GM06990 (cell line): ENCODE measurements around the gene ROBO3.

Experiments
- DNase-seq: peaks from one replicate; pipeline ENCODE4 v3.0.0-alpha.2; 2011; ENCODE audit not compliant: insufficient read length; ENCODE audit errors: extremely low read depth
- H3K27me3 ChIP-seq: replicated peaks from 2 replicates; pipeline ENCODE4 v1.6.0; 2011; ENCODE audit warnings: low read length; ENCODE audit not compliant: control insufficient read depth, insufficient read depth
- H3K36me3 ChIP-seq: 2 replicates; pipeline ENCODE4 v1.5.1; 2011; ENCODE audit warnings: low read length; ENCODE audit not compliant: control insufficient read depth, insufficient read depth
- H3K4me3 ChIP-seq: replicated peaks from 2 replicates; pipeline ENCODE4 v1.5.1; 2011; ENCODE audit warnings: low read depth, mild to moderate bottlenecking, control low read depth, low read length
- CTCF ChIP-seq: IDR thresholded peaks from 2 replicates; pipeline ENCODE4 v1.5.1; 2011; ENCODE audit warnings: low read length, control low read depth, mild to moderate bottlenecking, inconsistent platforms; ENCODE audit not compliant: insufficient read depth, poor library complexity, severe bottlenecking

The ROBO3 gene

GRCh38 chr11:124872741-124873140 is 7.5 kb downstream of the ROBO3 start:
- DNase-seq = no peak
- no peak overlapping the region for H3K4me3 ChIP-seq
- no peaks in the 10 kb centered on the region for H3K36me3 ChIP-seq
- TF ChIP-seq CTCF = no peak
- H3K27me3 ChIP-seq = peaks cover 5% of the 10 kb centered on the region

GRCh38 chr11:124873951-124874350 is 8.7 kb downstream of the ROBO3 start:
- no peak for DNase-seq
- Histone ChIP-seq H3K4me3 (no peak overlapping the region), H3K36me3 (no peaks in the 10 kb centered on the region), H3K27me3 (peaks cover 5% of the 10 kb centered on the region)
- no peak for TF ChIP-seq CTCF

GRCh38 chr11:124874571-124875255 is 9.5 kb downstream of the ROBO3 start:
- DNase-seq = no peak
- H3K27me3 ChIP-seq = peaks cover 5% of the 10 kb centered on the region
- no peak overlapping the region for H3K4me3 ChIP-seq
- TF ChIP-seq CTCF = no peak
- H3K36me3 ChIP-seq = no peaks in the 10 kb centered on the region

DNA sequence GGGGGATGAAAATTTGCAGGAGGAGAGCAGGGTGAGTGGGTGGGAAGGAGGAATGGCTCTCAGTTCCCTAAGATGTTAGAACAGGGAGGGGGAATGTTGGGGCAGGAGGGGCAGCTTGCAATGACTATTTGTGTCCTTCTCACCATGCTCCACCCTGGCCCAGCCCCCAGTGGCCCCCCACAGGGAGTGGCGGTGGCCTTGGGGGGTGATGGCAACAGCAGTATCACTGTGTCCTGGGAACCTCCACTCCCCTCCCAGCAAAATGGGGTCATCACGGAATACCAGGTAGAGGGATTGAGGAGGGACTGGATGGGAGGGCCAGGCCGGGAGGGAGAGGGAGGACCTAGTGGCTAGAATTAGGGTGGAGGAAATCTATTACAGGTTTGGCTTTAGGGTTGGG is 10.2 kb downstream of the ROBO3 start:
- H3K36me3 ChIP-seq = no peaks in the 10 kb centered on the region
- no peak overlapping the region for H3K4me3 ChIP-seq
- TF ChIP-seq CTCF = no peak
- H3K27me3 ChIP-seq = peaks cover 5% of the 10 kb centered on the region
- DNase-seq = no peak

DNA sequence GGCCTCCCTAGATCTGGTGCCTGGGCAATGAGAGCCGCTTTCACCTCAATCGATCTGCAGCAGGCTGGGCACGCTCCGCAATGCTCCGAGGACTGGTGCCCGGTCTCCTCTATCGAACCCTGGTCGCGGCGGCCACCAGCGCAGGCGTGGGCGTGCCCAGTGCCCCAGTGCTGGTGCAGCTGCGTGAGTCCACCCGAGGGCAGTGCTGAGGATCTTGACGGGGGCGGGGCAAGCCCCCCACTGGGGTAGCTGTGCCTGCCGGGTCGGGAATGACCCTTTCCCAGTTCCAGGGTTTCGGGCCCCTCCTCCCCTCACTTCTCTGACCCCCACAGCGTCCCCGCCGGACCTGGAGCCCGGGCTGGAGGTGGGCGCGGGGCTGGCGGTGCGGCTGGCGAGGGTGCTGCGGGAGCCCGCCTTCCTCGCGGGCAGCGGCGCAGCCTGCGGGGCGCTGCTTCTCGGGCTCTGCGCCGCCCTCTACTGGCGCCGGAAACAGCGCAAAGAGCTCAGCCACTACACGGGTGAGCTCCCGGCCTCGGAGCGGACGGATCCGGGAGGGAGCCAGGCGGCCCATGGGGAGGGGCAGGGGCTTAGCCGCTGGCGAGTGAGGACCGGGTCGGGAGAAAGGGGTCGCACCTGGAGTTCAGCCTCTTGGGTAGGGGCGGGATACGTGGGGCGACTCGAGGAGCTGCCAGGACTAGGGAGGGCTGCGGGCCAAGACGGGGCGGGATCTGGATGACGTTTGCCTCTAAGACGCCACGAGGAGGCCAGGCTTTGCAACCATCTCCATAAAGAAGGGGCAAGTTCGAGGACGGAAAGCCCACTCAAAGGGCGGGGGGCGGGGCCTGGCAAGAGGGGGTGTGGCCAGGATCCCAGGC is 10.9 kb downstream of the ROBO3 start:
- H3K36me3 ChIP-seq = no peaks in the 10 kb centered on the region
- peak; percentile 80 for TF ChIP-seq CTCF
- peak; percentile 79 for DNase-seq
- peaks cover 5% of the 10 kb centered on the region for H3K27me3 ChIP-seq
- peak overlapping the region; percentile 64 for H3K4me3 ChIP-seq
